Sciatic nerve (tissue), 2 donors: Measurements from ENCODE around the gene SH2D1A. TPM values are rescaled to one million over a fixed set of nuclear protein-coding genes. Genes with fewer than 3 reads are reported as not detected.
"Not testable (repeated sequence)": the region's sequence is repeated elsewhere in the genome, so short reads cannot be mapped to it uniquely, and the experiment has no call there.

Experiments
- ATAC-seq: fragments of 200-7000 bp; cut with Tn5 transposase; one replicate; pipeline ENCODE4 v1.9.1; 2020; ENCODE audit warnings: mild to moderate bottlenecking, moderate library complexity
- DNase-seq: peaks from one replicate; pipeline ENCODE4 v3.0.0-alpha.2; 2020; ENCODE audit warnings: low spot score
- intact Hi-C: fragments of 100-400 bp; cut with DNase I; formaldehyde crosslinking; loops from one replicate; pipeline ENCODE4 v1.14.2; 2022
- total RNA-seq: library from RNA; stranded (reverse); fragmentation: NEBNext Ultra II Directional; extraction: Animal tissue kit (Norgen Biotek cat#: 25700); gene quantifications from one replicate; pipeline ENCODE4 v1.2.1, GENCODE V29; 2021
- donor health status: DM: no; HTN: no; CAD: no.
- donor health status: DM: no; HTN: no; CAD: no.

The SH2D1A gene
- total RNA-seq, 1 donor from 2014 or later = 1.2 TPM

- DNase-seq, ATAC-seq, intact Hi-C loops: not testable (repeated sequence)
These were observed 62.0 kb downstream of the SH2D1A start for GRCh38 chrX:124408380-124408779.

GRCh38 chrX:124413244-124413643, 66.9 kb downstream of the SH2D1A start:
- DNase-seq (no peak), ATAC-seq (no peak)
- intact Hi-C loops = no loop called here

- intact Hi-C loops = no loop called here
- DNase-seq (no peak), ATAC-seq (no peak)
These were observed 67.9 kb downstream of the SH2D1A start for GRCh38 chrX:124414281-124414680.

GRCh38 chrX:124415115-124415800, 68.9 kb downstream of the SH2D1A start:
- intact Hi-C loops = no loop called here
- ATAC-seq = no peak
- no peak for DNase-seq

GRCh38 chrX:124421898-124422655, 75.7 kb downstream of the SH2D1A start:
- ATAC-seq = no peak
- no peak for DNase-seq
- intact Hi-C loops = no loop called here

Other genes starting within 250 kb of the SH2D1A start
- not detected for gene TEX13D, start 13.9 kb upstream of the SH2D1A start, total RNA-seq